Keratinocyte (primary cell): ENCODE data around the gene PTPRU. TPM values are rescaled to one million over a fixed set of nuclear protein-coding genes. Genes with fewer than 3 reads are reported as not detected.

Experiments
- DNase-seq: peaks from one replicate; pipeline ENCODE4 v3.0.0-alpha.2; 2011; ENCODE audit warnings: low read depth, missing footprints, low spot score
- FAIRE-seq: peaks from 2 replicates; lab custom pipeline; 2011; peaks lifted over from hg19 to GRCh38; lab: Jason Lieb, UNC
- H2AFZ ChIP-seq: 2 replicates; pipeline ENCODE4 v1.6.0; 2012; ENCODE audit warnings: low read length, control low read depth, inconsistent platforms; ENCODE audit not compliant: control insufficient read depth
- H3K27ac ChIP-seq: 2 replicates; pipeline ENCODE4 v1.5.1; 2011; ENCODE audit warnings: low read length; ENCODE audit not compliant: control insufficient read depth, insufficient read depth
- H3K27me3 ChIP-seq: 3 replicates; pipeline ENCODE4 v1.6.0; 2011; ENCODE audit warnings: low read length; ENCODE audit not compliant: control insufficient read depth, insufficient read depth; ENCODE audit errors: extremely low read depth
- H3K36me3 ChIP-seq, 2 experiments: 2 replicates in 1 of 2; 3 replicates in 1 of 2; pipeline ENCODE4 v1.5.1; 2011; ENCODE audit warnings: low read length in 2 of 2, mild to moderate bottlenecking in 1 of 2; ENCODE audit not compliant: control insufficient read depth in 2 of 2, insufficient read depth in 2 of 2; ENCODE audit errors: extremely low read depth in 1 of 2
- H3K4me1 ChIP-seq: 3 replicates; pipeline ENCODE4 v1.5.1; 2011; ENCODE audit warnings: low read length; ENCODE audit not compliant: control insufficient read depth, insufficient read depth; ENCODE audit errors: extremely low read depth
- H3K4me2 ChIP-seq: 3 replicates; pipeline ENCODE4 v1.6.0; 2011; ENCODE audit warnings: low read depth, low read length; ENCODE audit not compliant: control insufficient read depth, insufficient read depth; ENCODE audit errors: extremely low read depth
- H3K4me3 ChIP-seq, 3 experiments: fragments of 200-600 bp in 1 of 3; sonication (generic) in 1 of 3; 2 replicates in 2 of 3; 3 replicates in 1 of 3; pipeline ENCODE4 v1.5.1; 2011 to 2016; ENCODE audit warnings: low read length in 3 of 3, mild to moderate bottlenecking in 3 of 3, control low read depth in 2 of 3, inconsistent platforms in 1 of 3, low read depth in 1 of 3, mixed read lengths in 1 of 3, mixed run types in 1 of 3, moderate library complexity in 1 of 3; ENCODE audit not compliant: control insufficient read depth in 2 of 3, insufficient read depth in 2 of 3; ENCODE audit errors: extremely low read depth in 1 of 3
- H3K79me2 ChIP-seq: 2 replicates; pipeline ENCODE4 v1.6.0; 2012; ENCODE audit warnings: low read length; ENCODE audit not compliant: control insufficient read depth, insufficient read depth
- H3K9ac ChIP-seq: 3 replicates; pipeline ENCODE4 v1.6.0; 2011; ENCODE audit warnings: low read length; ENCODE audit not compliant: control insufficient read depth, insufficient read depth; ENCODE audit errors: extremely low read depth
- H3K9me1 ChIP-seq: 3 replicates; pipeline ENCODE4 v1.6.0; 2011; ENCODE audit warnings: low read length; ENCODE audit not compliant: control insufficient read depth, insufficient read depth; ENCODE audit errors: extremely low read depth
- H3K9me3 ChIP-seq: 2 replicates; pipeline ENCODE4 v1.5.1; 2012; ENCODE audit warnings: low read depth, low read length; ENCODE audit not compliant: control insufficient read depth
- H4K20me1 ChIP-seq: 3 replicates; pipeline ENCODE4 v1.6.0; 2011; ENCODE audit warnings: low read length; ENCODE audit not compliant: control insufficient read depth, insufficient read depth; ENCODE audit errors: extremely low read depth
- CTCF ChIP-seq, 3 experiments: IDR thresholded peaks in 1 of 3; conservative IDR thresholded peaks in 1 of 3; optimal IDR thresholded peaks in 1 of 3; 2 replicates in 2 of 3; 3 replicates in 1 of 3; pipeline versions ENCODE3 to v1.5.1; 2011; ENCODE audit warnings: low read length in 3 of 3, mild to moderate bottlenecking in 3 of 3, moderate library complexity in 2 of 3, control low read depth in 1 of 3, inconsistent platforms in 1 of 3; ENCODE audit not compliant: insufficient read depth in 2 of 3; ENCODE audit errors: extremely low read depth in 1 of 3
- EZH2 ChIP-seq: IDR thresholded peaks from one replicate; pipeline ENCODE4 v1.6.1; 2012; ENCODE audit warnings: inconsistent platforms, mild to moderate bottlenecking, low read length, moderate library complexity
- dilution Hi-C: fragments of 300-500 bp; cut with MboI; formaldehyde crosslinking; loops from one replicate; pipeline ENCODE4 v1.7.0; 2020; ENCODE audit warnings: low sequenced_read_pairs; ENCODE audit not compliant: extremely low pct_ligation_motif_present
- polyA plus RNA-seq, 5 experiments: library from polyadenylated mRNA; depleted of rRNA in 3 of 5; stranded (reverse) in 3 of 5; stranded (forward) in 1 of 5; unstranded in 1 of 5; fragments of >200 nt; gene quantifications; 1 replicate in 1 of 5; 2 replicates in 3 of 5; 3 replicates in 1 of 5; pipeline versions ENCODE4 v1.2.1 to v1.2.3, GENCODE V29; 2011 to 2012; ENCODE audit warnings: missing spikeins in 2 of 5, low read depth in 1 of 5, low replicate concordance in 1 of 5

The PTPRU gene
- polyA plus RNA-seq, 1 donor (not counting 4 experiments of a cell fraction or from before 2014, with no cell fraction given): 4.3 TPM

- dilution Hi-C loops: no loop called here
- Histone ChIP-seq H3K9ac (no peak overlapping the region), H3K79me2 (no peaks in the 10 kb centered on the region), H3K9me1 (no peaks in the 10 kb centered on the region), H3K36me3 (no peaks in the 10 kb centered on the region), H3K27ac (no peak overlapping the region), H3K9me3 (no peaks in the 10 kb centered on the region), H3K4me1 (no peaks in the 10 kb centered on the region), H3K27me3 (peaks cover 5% of the 10 kb centered on the region), H2AFZ (no peak overlapping the region), H3K4me3 (no peak overlapping the region), H4K20me1 (no peaks in the 10 kb centered on the region), H3K4me2 (no peak overlapping the region)
- TF ChIP-seq EZH2: no peak
- no peak for TF ChIP-seq CTCF (optimal IDR thresholded peaks at IDR 0.05 in 1 of 3, IDR thresholded peaks at IDR 0.05 in 1 of 3, conservative IDR thresholded peaks at IDR 0.05 in 1 of 3; ENCODE audit: extremely low read depth in 1 of 3, insufficient read depth in 2 of 3, low read length in 3 of 3)
- DNase-seq (no peak), FAIRE-seq (no peak)
Observed at GRCh38 chr1:29331729-29332128, 95.4 kb downstream of the PTPRU start.

GRCh38 chr1:29332204-29332603 is 95.9 kb downstream of the PTPRU start:
- DNase-seq: peak; percentile 5
- dilution Hi-C loops: no loop called here
- FAIRE-seq: no peak

More at GRCh38 chr1:29332204-29332603, 95.9 kb downstream of the PTPRU start:
- Histone ChIP-seq H3K27me3 (peaks cover 5% of the 10 kb centered on the region), H2AFZ (no peak overlapping the region), H4K20me1 (no peaks in the 10 kb centered on the region), H3K27ac (no peak overlapping the region), H3K4me2 (no peak overlapping the region), H3K9me1 (no peaks in the 10 kb centered on the region), H3K79me2 (no peaks in the 10 kb centered on the region), H3K4me1 (no peaks in the 10 kb centered on the region), H3K9ac (no peak overlapping the region), H3K36me3 (no peaks in the 10 kb centered on the region), H3K4me3 (no peak overlapping the region), H3K9me3 (no peaks in the 10 kb centered on the region)
- no peak for TF ChIP-seq EZH2
- peak; percentile 62 to 74 (median 69) for TF ChIP-seq CTCF (optimal IDR thresholded peaks at IDR 0.05 in 1 of 3, IDR thresholded peaks at IDR 0.05 in 1 of 3, conservative IDR thresholded peaks at IDR 0.05 in 1 of 3; ENCODE audit: extremely low read depth in 1 of 3, insufficient read depth in 2 of 3, low read length in 3 of 3)
